ENCODE measurements around the gene CTSH. TPM values are rescaled to one million over a fixed set of nuclear protein-coding genes. Genes with fewer than 3 reads are reported as not detected.

Gene CTSH
- total RNA-seq, 1 experiment from 2014 or later, result 11.4 TPM

DNA sequence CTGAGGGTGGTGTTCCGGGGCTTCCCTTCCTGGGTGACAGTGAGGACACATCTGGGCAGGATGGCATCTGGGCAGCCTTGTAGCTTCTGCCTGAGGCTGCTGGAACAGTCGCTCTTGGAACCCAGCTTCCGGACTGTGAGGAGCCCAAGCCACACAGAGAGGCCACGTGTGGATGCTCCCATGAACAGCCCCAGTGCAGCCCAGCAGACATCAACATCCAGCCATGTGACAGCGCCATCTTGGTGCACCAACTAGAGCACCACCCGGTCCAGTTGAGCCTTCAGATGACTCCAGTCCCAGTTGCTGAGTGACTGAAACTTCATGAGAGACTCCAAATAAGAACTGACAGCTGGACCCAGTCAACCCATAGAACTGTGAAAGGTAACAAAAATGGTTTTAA, 15.5 kb upstream of the CTSH start:
- H3K36me3 ChIP-seq, result no peaks in the 10 kb centered on the region
- no peak for DNase-seq
- H3K27me3 ChIP-seq, result 0 out of 2 replicates have a peak, but pooled peaks cover 2% of the 10 kb centered on the region
- no peak overlapping the region for H3K4me3 ChIP-seq
- no peaks in the 10 kb centered on the region for H3K4me1 ChIP-seq
- no peak overlapping the region for H3K27ac ChIP-seq
- H3K9me3 ChIP-seq (replicated peaks), result no peaks in the 10 kb centered on the region

DNA sequence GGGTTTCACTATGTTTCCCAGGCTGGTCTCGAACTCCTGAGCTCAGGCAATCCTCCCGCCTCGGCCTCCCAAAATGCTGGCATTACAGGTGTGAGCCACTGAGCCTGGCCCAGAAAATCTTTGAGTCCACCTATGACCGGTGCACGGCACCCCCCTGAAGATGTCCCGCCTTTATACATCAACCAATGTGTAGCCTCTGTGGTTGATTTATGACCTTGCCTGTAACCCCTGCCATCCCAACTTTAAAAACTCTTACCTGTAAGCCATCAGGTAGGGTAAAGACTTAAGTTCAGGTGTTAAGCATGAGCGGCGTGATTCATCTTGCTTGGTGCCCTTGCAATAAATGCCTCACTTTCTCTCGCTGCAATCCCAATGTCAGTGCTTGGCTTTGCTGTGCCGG, 14.5 kb upstream of the CTSH start:
- Histone ChIP-seq H3K4me3 (no peak overlapping the region), H3K9me3 (replicated peaks) (no peaks in the 10 kb centered on the region), H3K27me3 (0 out of 2 replicates have a peak, but pooled peaks cover 2% of the 10 kb centered on the region), H3K27ac (no peak overlapping the region), H3K36me3 (no peaks in the 10 kb centered on the region), H3K4me1 (no peaks in the 10 kb centered on the region)
- no peak for DNase-seq

DNA sequence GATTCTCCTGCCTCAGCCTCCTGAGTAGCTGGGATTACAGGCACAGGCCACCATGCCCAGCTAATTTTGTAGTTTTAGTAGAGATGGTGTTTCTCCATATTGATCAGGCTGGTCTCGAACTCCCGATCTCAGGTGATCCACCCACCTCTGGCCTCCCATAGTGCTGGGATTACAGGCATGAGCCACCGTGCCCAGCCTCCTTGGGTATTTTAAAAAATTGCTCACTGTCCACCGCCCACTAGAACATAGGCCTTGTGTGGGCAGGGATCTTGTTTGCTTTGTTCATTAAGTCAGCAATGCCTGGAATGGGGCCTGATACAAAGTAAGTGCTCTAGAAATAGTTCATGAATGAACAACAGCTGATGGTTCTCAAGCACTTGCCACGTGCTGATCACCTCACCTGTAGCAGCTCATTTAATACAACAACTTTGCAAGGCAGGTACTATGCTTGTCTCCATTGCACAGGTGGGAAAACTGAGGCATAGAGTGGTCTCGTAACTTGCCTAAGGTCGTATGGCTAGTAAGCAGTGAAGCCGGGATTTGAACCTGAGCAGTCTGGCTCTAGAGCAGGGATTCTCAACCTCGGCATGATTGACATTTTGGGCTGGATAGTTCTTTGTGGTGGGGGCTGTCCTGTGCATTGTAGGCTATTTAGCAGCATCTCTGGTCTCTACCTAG, 12.7 kb upstream of the CTSH start:
- Histone ChIP-seq H3K36me3 (no peaks in the 10 kb centered on the region), H3K9me3 (replicated peaks) (no peaks in the 10 kb centered on the region), H3K4me3 (no peak overlapping the region), H3K27ac (no peak overlapping the region), H3K4me1 (no peaks in the 10 kb centered on the region), H3K27me3 (0 out of 2 replicates have a peak, but pooled peaks cover 2% of the 10 kb centered on the region)
- no peak for DNase-seq

DNA sequence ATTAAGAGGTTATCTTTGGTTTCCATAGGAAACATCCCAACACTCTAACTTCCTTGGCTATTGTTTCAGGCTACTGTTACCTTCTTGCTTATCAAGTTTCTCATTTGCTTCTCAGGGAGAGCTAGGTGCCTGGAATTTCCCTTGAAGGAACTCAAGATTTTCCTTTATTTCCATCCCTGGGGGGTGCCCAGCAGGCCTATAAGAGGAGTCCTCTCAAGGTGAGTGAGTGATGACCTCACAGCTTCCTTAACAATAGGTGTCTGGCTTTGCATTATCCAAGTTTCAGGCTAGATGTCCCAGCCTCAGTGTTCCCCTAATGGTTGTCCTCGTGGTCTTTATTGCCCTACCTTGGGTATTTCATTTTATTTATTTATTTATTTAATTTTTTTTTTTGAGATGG, 12.1 kb upstream of the CTSH start:
- 0 out of 2 replicates have a peak, but pooled peaks cover 2% of the 10 kb centered on the region for H3K27me3 ChIP-seq
- no peaks in the 10 kb centered on the region for H3K9me3 ChIP-seq (replicated peaks)
- H3K27ac ChIP-seq, result no peak overlapping the region
- DNase-seq, result no peak
- no peak overlapping the region for H3K4me3 ChIP-seq
- H3K36me3 ChIP-seq, result no peaks in the 10 kb centered on the region
- H3K4me1 ChIP-seq, result no peaks in the 10 kb centered on the region

DNA sequence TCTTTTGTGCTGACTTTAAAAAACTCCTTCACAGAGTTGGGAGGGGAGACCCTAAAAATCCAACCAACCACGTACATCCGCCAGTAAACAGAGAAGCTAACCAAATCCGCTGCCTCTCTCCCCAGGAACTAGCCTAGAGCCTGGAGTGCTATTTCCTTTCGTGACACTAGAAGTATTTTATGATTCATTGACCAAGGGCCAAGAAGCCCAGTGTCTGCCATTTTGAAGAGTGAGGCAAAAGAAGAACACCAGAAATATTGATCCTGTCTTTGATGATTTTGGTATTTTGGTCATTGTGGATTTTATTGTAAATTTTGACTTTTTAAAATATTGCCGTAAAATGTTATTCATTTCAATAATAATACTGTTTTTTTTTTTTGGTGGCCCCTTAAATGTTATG, 10.5 kb upstream of the CTSH start:
- DNase-seq, result no peak
- no peaks in the 10 kb centered on the region for H3K4me1 ChIP-seq
- H3K36me3 ChIP-seq, result no peaks in the 10 kb centered on the region
- H3K4me3 ChIP-seq, result no peak overlapping the region
- no peaks in the 10 kb centered on the region for H3K27me3 ChIP-seq
- H3K27ac ChIP-seq, result no peak overlapping the region
- H3K9me3 ChIP-seq (replicated peaks), result no peaks in the 10 kb centered on the region

DNA sequence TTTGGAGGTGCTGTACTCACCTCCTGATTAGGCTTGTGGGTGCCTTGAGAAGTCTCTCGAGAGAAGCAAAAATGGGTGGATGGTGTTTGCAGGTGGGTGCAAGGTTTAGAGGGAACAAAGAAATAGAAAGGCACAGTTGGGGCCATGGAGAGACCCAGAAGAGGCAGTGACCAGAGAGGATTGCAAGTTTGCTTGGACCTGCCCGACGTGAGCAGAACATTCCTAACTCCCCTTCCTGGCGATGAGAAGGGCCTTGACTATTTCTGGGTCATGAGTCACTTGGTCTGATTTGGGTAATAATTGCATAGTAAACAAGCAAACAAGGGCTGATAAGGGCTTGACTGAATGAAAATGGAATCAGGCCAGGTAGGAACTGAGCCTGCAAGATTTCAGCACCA, 7.0 kb upstream of the CTSH start:
- no peak for DNase-seq
- H3K9me3 ChIP-seq (replicated peaks), result no peaks in the 10 kb centered on the region
- H3K27me3 ChIP-seq, result no peaks in the 10 kb centered on the region
- H3K27ac ChIP-seq, result no peak overlapping the region
- H3K4me3 ChIP-seq, result no peak overlapping the region
- no peaks in the 10 kb centered on the region for H3K36me3 ChIP-seq
- H3K4me1 ChIP-seq, result no peaks in the 10 kb centered on the region

DNA sequence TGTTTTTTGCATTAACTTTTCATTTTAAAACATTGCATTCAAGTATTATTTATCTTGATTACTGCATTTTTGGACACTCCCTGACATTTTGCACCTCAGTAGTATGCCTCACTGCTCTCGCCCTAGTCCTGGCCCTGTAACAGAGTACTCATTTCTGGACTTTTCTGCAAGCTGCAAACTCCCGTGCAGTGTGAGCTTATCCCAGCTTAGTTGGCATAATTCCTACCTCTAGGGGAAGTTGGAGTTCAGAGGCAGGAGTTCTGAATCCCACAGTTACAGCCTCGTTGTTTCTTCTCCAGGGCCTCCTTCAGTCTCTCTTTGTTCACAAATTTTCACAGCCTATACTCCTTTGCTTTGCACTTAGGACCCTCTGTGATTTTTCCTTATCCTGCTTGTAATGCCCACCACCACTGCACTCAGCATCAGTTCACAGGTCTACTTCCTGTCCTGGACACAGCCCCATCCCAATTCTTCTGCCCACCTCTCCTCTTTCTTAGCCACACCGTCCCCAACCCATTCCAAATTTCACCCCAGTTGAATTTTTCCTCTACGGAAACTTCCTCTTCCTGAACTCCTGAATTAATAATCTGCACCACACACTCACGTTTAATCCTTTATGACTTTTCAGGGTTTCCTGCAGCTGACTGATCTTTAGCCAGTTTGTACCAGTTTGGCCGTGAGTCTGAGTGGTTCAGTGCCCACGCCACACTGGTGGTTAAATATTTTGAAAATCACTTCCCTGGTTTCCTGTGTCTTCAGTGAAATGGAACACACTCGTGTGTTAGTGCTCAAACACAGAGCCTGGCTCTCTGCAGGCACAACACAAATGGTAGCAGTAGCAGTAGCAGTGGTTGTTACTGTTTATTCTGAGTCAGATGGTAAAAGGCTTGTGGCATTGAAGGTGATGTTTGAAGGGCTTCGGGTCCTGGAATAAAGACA, 6.3 kb upstream of the CTSH start:
- Histone ChIP-seq H3K4me1 (no peaks in the 10 kb centered on the region), H3K9me3 (replicated peaks) (no peaks in the 10 kb centered on the region), H3K27me3 (no peaks in the 10 kb centered on the region), H3K4me3 (no peak overlapping the region), H3K27ac (no peak overlapping the region), H3K36me3 (no peaks in the 10 kb centered on the region)
- DNase-seq, result no peak

DNA sequence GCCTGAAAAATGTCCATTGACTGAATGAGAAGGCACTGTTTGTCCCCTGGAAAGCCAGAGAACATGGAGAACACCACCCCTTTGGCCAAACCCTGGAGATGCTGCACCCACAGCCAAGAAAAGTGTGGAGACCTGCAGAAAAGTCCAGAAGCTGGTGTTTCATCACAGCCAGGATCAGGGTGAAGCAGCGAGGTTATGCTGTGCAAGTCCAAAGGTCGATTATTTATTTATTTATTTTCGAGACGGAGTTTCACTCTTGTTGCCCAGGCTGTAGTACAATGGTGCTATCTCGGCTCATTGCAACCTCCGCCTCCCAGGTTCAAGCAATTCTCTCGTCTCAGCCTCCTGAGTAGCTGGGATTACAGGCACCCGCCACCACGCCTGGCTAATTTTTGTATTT, 5.5 kb upstream of the CTSH start:
- DNase-seq, result no peak
- no peak overlapping the region for H3K4me3 ChIP-seq
- no peaks in the 10 kb centered on the region for H3K27me3 ChIP-seq
- H3K9me3 ChIP-seq (replicated peaks), result no peaks in the 10 kb centered on the region
- no peaks in the 10 kb centered on the region for H3K36me3 ChIP-seq
- no peaks in the 10 kb centered on the region for H3K4me1 ChIP-seq
- H3K27ac ChIP-seq, result no peak overlapping the region

DNA sequence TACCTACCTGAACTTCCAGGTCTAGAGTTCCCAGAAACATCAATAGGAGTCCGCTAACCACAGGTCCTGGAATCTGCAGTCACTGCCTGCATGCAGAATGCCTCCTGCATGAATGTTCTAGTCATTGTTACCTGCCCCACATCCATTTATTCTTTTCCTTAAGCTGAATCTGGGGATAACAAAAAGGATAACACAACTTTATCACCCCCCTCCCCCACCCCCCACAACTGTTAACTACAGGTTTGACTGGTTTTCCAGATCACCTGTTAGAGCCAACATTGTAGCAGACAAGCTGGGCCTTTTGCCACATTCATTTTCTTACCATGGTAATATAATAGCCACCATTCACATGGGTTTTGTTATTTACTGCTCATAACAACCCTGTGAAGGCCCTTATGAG, 4.6 kb upstream of the CTSH start:
- no peak overlapping the region for H3K27ac ChIP-seq
- DNase-seq, result no peak
- no peaks in the 10 kb centered on the region for H3K9me3 ChIP-seq (replicated peaks)
- H3K4me3 ChIP-seq, result no peak overlapping the region
- H3K36me3 ChIP-seq, result no peaks in the 10 kb centered on the region
- no peaks in the 10 kb centered on the region for H3K27me3 ChIP-seq
- H3K4me1 ChIP-seq, result no peaks in the 10 kb centered on the region

DNA sequence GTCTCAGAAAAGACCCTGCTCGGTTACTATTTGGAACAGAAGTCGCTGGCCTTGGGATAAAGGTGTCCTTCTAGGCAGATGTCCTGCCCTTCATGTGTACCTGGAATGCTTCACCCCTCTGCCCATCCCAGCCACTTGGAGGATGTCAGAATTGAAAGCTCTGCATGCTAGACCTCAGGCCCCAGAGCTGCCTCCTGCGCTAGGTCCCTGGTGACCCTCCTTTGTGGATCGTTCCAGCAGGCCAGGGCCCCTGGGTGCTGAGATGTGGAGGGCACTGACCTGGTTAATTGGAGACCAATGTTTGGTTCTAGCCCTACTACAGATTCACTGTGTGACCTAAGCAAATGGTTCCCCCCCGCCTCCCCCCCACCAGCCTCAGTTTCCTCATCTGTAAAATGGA, 2.7 kb upstream of the CTSH start:
- no peak for DNase-seq
- no peak overlapping the region for H3K4me3 ChIP-seq
- H3K9me3 ChIP-seq (replicated peaks), result no peaks in the 10 kb centered on the region
- no peak overlapping the region for H3K27ac ChIP-seq
- H3K27me3 ChIP-seq, result no peaks in the 10 kb centered on the region
- H3K36me3 ChIP-seq, result no peaks in the 10 kb centered on the region
- no peaks in the 10 kb centered on the region for H3K4me1 ChIP-seq

DNA sequence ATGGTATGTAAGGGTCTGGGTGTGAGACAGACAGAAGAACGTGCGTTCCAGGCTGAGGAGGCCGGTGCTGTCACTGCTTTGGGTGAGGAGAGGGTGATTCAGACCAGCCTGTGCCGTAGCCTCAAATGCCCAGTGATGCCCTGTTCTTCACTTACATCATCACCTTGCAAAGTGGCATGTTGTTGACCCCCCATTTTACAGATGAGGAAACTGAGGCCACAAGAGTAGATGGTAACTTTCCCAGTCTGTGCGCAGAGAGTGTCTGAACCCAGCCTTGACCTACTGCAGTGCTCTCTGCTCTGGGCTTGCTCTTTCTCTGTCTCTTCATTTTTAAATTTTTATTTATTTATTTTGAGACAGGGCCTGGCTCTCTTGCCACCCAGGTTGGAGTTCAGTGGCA, 1.6 kb upstream of the CTSH start:
- Histone ChIP-seq H3K9me3 (replicated peaks) (no peaks in the 10 kb centered on the region), H3K36me3 (no peaks in the 10 kb centered on the region), H3K4me3 (no peak overlapping the region), H3K27me3 (no peaks in the 10 kb centered on the region), H3K27ac (no peak overlapping the region), H3K4me1 (no peaks in the 10 kb centered on the region)
- no peak for DNase-seq

DNA sequence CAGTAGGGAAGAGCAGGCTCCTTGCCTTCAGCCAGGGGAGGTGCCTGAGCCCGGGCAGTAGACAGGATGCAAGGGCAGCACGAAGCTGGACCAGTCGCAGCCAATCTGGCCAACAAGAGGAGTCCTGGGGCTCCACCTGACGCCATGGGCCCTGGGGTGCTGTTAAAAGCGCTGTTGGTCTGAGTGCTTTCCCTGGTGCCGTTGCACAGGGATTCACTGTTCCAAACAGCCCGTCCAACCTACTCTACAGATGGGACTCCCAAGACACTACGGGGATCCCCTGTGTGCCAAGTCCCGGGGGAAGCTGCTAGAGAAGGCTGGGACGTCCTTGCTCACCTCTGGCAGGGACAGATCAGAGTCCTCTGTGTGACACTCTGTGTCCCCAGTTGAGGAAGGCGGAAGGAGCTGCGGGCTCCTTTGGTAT, 632 bp downstream of the CTSH start:
- Histone ChIP-seq H3K4me1 (no peaks in the 10 kb centered on the region), H3K27ac (no peak overlapping the region), H3K9me3 (replicated peaks) (no peaks in the 10 kb centered on the region), H3K27me3 (no peaks in the 10 kb centered on the region), H3K36me3 (no peaks in the 10 kb centered on the region), H3K4me3 (peak overlapping the region; percentile 54)
- no peak for DNase-seq

DNA sequence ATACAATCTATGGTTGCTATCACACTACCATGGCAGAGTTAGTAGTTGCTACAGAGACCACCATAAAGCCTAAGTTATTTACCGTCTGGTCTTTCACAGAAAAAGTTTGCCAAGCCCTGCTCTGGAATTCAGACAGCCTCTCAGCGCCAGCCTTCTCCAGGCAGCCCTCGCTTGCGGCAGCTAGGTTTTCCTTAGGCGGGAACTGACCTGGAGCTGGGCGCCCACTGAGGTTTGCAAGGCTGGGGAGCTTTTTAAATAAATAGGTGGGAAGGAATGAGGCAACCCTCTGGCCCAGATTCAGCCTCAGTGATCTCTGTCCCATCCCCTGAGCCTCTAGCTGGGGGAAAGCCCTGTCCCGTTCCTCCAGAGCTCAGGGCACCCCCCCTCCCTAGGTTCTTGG, 1.2 kb downstream of the CTSH start:
- no peaks in the 10 kb centered on the region for H3K36me3 ChIP-seq
- H3K27ac ChIP-seq, result no peak overlapping the region
- no peaks in the 10 kb centered on the region for H3K27me3 ChIP-seq
- H3K9me3 ChIP-seq (replicated peaks), result no peaks in the 10 kb centered on the region
- no peak overlapping the region for H3K4me3 ChIP-seq
- DNase-seq, result no peak
- H3K4me1 ChIP-seq, result no peaks in the 10 kb centered on the region

DNA sequence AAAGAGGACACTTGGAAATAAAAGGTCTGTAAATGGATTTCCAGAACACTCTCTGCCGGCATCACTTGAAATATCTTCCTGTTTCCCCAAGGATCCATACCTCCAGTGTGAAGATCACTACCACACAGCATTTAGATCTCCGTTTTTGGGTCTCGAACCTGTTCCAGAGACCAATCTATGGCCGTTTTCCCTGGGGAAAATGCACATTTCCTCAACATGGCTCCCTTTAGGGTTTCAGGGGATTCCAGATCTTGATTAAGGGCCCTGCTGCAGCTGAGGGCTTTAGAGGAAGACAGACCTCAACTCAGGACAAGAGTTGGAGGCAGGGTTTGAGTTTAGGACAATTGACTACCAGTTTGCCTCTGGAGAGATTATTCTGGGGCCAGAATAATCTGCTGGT, 2.1 kb downstream of the CTSH start:
- no peak overlapping the region for H3K27ac ChIP-seq
- no peaks in the 10 kb centered on the region for H3K4me1 ChIP-seq
- H3K27me3 ChIP-seq, result no peaks in the 10 kb centered on the region
- DNase-seq, result no peak
- H3K4me3 ChIP-seq, result no peak overlapping the region
- no peaks in the 10 kb centered on the region for H3K9me3 ChIP-seq (replicated peaks)
- H3K36me3 ChIP-seq, result no peaks in the 10 kb centered on the region

DNA sequence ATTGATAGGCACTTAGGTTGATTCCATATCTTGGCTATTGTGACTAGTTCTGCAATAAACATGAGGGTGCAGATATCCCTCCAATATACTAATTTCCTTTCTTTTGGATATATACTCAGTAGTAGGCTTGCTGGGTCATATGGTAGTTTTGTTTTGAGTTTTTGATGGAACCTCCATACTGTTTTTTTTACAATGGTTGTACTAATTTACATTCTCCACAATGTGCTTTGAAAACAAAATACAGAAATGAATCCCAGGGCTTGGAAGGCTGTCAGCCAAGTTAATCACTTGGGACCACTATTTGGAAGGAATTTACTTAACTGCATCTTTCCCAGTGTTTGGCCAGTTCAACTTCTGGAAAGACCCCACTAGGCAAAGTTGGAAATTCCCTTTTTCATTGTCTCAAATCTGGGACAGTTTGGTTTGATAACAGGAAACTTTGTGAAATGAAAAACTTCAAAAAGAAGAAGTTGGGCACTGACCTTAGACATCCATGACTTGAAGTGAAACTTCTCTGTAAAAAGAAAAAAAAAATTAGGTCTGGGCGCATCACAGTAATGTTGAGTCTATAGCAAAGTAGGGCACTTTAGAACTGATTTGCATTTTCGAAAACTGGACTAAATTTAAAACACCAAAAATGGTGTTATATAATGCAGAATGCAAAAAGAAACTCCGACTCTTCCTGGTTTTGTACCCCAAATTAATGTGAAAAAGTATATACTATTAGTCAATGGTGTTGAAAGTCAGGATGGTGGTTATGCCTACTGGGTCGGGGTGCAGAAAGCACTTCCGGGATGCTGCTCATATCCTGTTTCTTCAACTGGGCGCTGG, 6.0 kb downstream of the CTSH start:
- H3K36me3 ChIP-seq, result no peaks in the 10 kb centered on the region
- H3K9me3 ChIP-seq (replicated peaks), result no peaks in the 10 kb centered on the region
- H3K4me1 ChIP-seq, result no peaks in the 10 kb centered on the region
- no peak overlapping the region for H3K27ac ChIP-seq
- no peak for DNase-seq
- H3K4me3 ChIP-seq, result no peak overlapping the region
- H3K27me3 ChIP-seq, result no peaks in the 10 kb centered on the region
